NCI-H2107 (cell line): ENCODE measurements around the gene PLXNA4.

ENCODE experiments used
- DNase-seq: peaks from one replicate; lab custom pipeline; 2025; lab: John Stamatoyannopoulos, UW

The PLXNA4 gene

GRCh38 chr7:132562690-132563089 is 13.6 kb downstream of the PLXNA4 start:
- no peak for DNase-seq

GRCh38 chr7:132561763-132562162 is 14.5 kb downstream of the PLXNA4 start:
- no peak for DNase-seq

GRCh38 chr7:132560825-132561529 is 15.3 kb downstream of the PLXNA4 start:
- no peak for DNase-seq

GRCh38 chr7:132560105-132560504 is 16.2 kb downstream of the PLXNA4 start:
- DNase-seq = no peak

GRCh38 chr7:132558815-132559214 is 17.5 kb downstream of the PLXNA4 start:
- no peak for DNase-seq

GRCh38 chr7:132557489-132558044 is 18.7 kb downstream of the PLXNA4 start:
- no peak for DNase-seq

GRCh38 chr7:132554446-132554845 is 21.8 kb downstream of the PLXNA4 start:
- no peak for DNase-seq

GRCh38 chr7:132553031-132553430 is 23.2 kb downstream of the PLXNA4 start:
- DNase-seq = no peak

GRCh38 chr7:132551886-132552285 is 24.4 kb downstream of the PLXNA4 start:
- no peak for DNase-seq

GRCh38 chr7:132551439-132551838 is 24.8 kb downstream of the PLXNA4 start:
- no peak for DNase-seq

GRCh38 chr7:132548489-132549078 is 27.7 kb downstream of the PLXNA4 start:
- no peak for DNase-seq

GRCh38 chr7:132547821-132548220 is 28.4 kb downstream of the PLXNA4 start:
- no peak for DNase-seq

- no peak for DNase-seq
Observed at GRCh38 chr7:132546366-132547127, 29.7 kb downstream of the PLXNA4 start.

GRCh38 chr7:132545756-132546155 is 30.5 kb downstream of the PLXNA4 start:
- no peak for DNase-seq

- DNase-seq = no peak
Observed at GRCh38 chr7:132544999-132545398, 31.3 kb downstream of the PLXNA4 start.

GRCh38 chr7:132544025-132544424 is 32.2 kb downstream of the PLXNA4 start:
- no peak for DNase-seq

- no peak for DNase-seq
Observed at GRCh38 chr7:132542895-132543294, 33.4 kb downstream of the PLXNA4 start.

- no peak for DNase-seq
Observed at GRCh38 chr7:132541656-132542055, 34.6 kb downstream of the PLXNA4 start.

GRCh38 chr7:132537456-132538145 is 38.7 kb downstream of the PLXNA4 start:
- DNase-seq = no peak

- no peak for DNase-seq
Observed at GRCh38 chr7:132536654-132537395, 39.4 kb downstream of the PLXNA4 start.

GRCh38 chr7:132533916-132534315 is 42.4 kb downstream of the PLXNA4 start:
- DNase-seq = no peak

- DNase-seq = no peak
Observed at GRCh38 chr7:132532281-132532680, 44.0 kb downstream of the PLXNA4 start.
